Ovary (tissue), 3 donors: ENCODE measurements around the gene TNIK.
"Not testable (repeated sequence)": the region's sequence is repeated elsewhere in the genome, so short reads cannot be mapped to it uniquely, and the experiment has no call there.

Source experiments
- CTCF ChIP-seq, 3 donors: fragments of 450-650 bp in 2 of 3; fragments of 200-600 bp in 1 of 3; IDR thresholded peaks; one replicate each; pipeline versions ENCODE4 v1.5.1 to v1.8.0; 2016 to 2022; ENCODE audit warnings: antibody characterized with exemption in 3 of 3, mild to moderate bottlenecking in 1 of 3
- EP300 ChIP-seq: sonication (generic); formaldehyde crosslinking; IDR thresholded peaks from one replicate; pipeline ENCODE4 v1.6.1; 2017; ENCODE audit warnings: antibody characterized with exemption
- POLR2A ChIP-seq: fragments of 450-650 bp; IDR thresholded peaks from one replicate; pipeline ENCODE4 v1.6.1; 2017; ENCODE audit warnings: antibody characterized with exemption, mild to moderate bottlenecking, moderate library complexity
- donor health status: DM: no; HTN: no; CAD: no.

GRCh38 chr3:171382347-171382746, 77.9 kb downstream of the TNIK start:
- TF ChIP-seq POLR2A; CTCF (IDR thresholded peaks at IDR 0.05); EP300: not testable (repeated sequence)
